ENCODE data around the gene TMEM170B. TPM values are rescaled to one million over a fixed set of nuclear protein-coding genes. Genes with fewer than 3 reads are reported as not detected.

The TMEM170B gene
- total RNA-seq, 1 experiment from 2014 or later: 1.0 TPM

GRCh38 chr6:11598687-11599086 is 61.1 kb downstream of the TMEM170B start:
- Histone ChIP-seq H4K20me1 (ENCODE audit: insufficient read depth) (no peaks in the 10 kb centered on the region), H3K27ac (ENCODE audit: low read depth, low read length) (no peak overlapping the region), H3K79me2 (ENCODE audit: insufficient read depth, low read length) (no peaks in the 10 kb centered on the region), H3K4me3 (replicated peaks in 1 of 2; ENCODE audit: low read depth in 1 of 2, low read length in 2 of 2) (no peak overlapping the region), H3K27me3 (ENCODE audit: insufficient read depth, low read length) (no peaks in the 10 kb centered on the region), H3K9me3 (ENCODE audit: control insufficient read depth in 1 of 2, insufficient read depth in 1 of 2, low read depth in 1 of 2, low read length in 2 of 2) (no peaks in the 10 kb centered on the region), H3K9ac (ENCODE audit: low read length) (no peak overlapping the region), H2AFZ (ENCODE audit: low read depth, low read length, poor library complexity, severe bottlenecking) (no peak overlapping the region), H3K36me3 (ENCODE audit: control insufficient read depth in 1 of 2, insufficient read depth in 2 of 2, low read length in 2 of 2) (no peaks in the 10 kb centered on the region), H3K9me2 (ENCODE audit: insufficient read depth) (no peaks in the 10 kb centered on the region), H3K4me2 (ENCODE audit: low read length) (no peak overlapping the region), H3K4me1 (ENCODE audit: control insufficient read depth in 1 of 2, insufficient read depth in 2 of 2, low read length in 2 of 2) (peaks cover 2 to 12% of the 10 kb centered on the region in 2 experiments; a peak in 3 of 4 replicates)
- DNase-seq (ENCODE audit: low read depth, low spot score) (no peak), ATAC-seq (no peak)
- ChIA-PET CTCF (no interaction called here), RAD21 (ENCODE audit: low non-redundant PET in 1 of 2, low total read pairs in 2 of 2, uncharacterized antibody in 2 of 2, unreplicated experiment in 2 of 2) (no interaction called here), POLR2A (no interaction called here)
- BruUV-seq (replicated peaks): no TSS peak
- no peak for TF ChIP-seq RAD21 (IDR thresholded peaks at IDR 0.05; ENCODE audit: low read depth)
- no peak for TF ChIP-seq JUND (IDR thresholded peaks at IDR 0.05)
- no peak for TF ChIP-seq SIN3A (IDR thresholded peaks at IDR 0.05; ENCODE audit: low read depth)
- TF ChIP-seq TCF7L2 (IDR thresholded peaks at IDR 0.05; ENCODE audit: borderline replicate concordance, extremely low read depth, insufficient read depth, insufficient read length): no peak
- TF ChIP-seq ZBTB33 (IDR thresholded peaks at IDR 0.05; ENCODE audit: extremely low read depth, insufficient replicate concordance, low read length): no peak
- TF ChIP-seq YY1 (IDR thresholded peaks at IDR 0.05; ENCODE audit: extremely low read depth, insufficient replicate concordance, low read depth, low read length): no peak
- TF ChIP-seq SRF (IDR thresholded peaks at IDR 0.05; ENCODE audit: low read depth): no peak
- TF ChIP-seq ZFX (IDR thresholded peaks at IDR 0.05): no peak
- no peak for TF ChIP-seq EZH2 (IDR thresholded peaks at IDR 0.05)
- TF ChIP-seq CBX3 (IDR thresholded peaks at IDR 0.05; ENCODE audit: low read depth): no peak
- TF ChIP-seq, protein P1, sequence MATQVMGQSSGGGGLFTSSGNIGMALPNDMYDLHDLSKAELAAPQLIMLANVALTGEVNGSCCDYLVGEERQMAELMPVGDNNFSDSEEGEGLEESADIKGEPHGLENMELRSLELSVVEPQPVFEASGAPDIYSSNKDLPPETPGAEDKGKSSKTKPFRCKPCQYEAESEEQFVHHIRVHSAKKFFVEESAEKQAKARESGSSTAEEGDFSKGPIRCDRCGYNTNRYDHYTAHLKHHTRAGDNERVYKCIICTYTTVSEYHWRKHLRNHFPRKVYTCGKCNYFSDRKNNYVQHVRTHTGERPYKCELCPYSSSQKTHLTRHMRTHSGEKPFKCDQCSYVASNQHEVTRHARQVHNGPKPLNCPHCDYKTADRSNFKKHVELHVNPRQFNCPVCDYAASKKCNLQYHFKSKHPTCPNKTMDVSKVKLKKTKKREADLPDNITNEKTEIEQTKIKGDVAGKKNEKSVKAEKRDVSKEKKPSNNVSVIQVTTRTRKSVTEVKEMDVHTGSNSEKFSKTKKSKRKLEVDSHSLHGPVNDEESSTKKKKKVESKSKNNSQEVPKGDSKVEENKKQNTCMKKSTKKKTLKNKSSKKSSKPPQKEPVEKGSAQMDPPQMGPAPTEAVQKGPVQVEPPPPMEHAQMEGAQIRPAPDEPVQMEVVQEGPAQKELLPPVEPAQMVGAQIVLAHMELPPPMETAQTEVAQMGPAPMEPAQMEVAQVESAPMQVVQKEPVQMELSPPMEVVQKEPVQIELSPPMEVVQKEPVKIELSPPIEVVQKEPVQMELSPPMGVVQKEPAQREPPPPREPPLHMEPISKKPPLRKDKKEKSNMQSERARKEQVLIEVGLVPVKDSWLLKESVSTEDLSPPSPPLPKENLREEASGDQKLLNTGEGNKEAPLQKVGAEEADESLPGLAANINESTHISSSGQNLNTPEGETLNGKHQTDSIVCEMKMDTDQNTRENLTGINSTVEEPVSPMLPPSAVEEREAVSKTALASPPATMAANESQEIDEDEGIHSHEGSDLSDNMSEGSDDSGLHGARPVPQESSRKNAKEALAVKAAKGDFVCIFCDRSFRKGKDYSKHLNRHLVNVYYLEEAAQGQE (IDR thresholded peaks at IDR 0.05; ENCODE audit: low read depth): no peak
- TF ChIP-seq FOSL1 (IDR thresholded peaks at IDR 0.05; ENCODE audit: low read depth): no peak
- TF ChIP-seq CEBPB (IDR thresholded peaks at IDR 0.05; ENCODE audit: low read depth): no peak
- intact Hi-C loops (cut with micrococcal nuclease): no loop called here

Measured in HCT116 (cell line).